Tibial artery (tissue), 4 donors: ENCODE results near the gene AHDC1.

Source experiments
- DNase-seq, 2 donors: peaks; one replicate each; pipeline ENCODE4 v3.0.0-alpha.2; 2019
- H3K27ac ChIP-seq, 2 donors: fragments of 200-600 bp; sonication (generic) in 1 of 2; 1 replicate in 1 of 2; 2 replicates in 1 of 2; pipeline ENCODE4 v1.5.1; 2018 to 2019; ENCODE audit warnings: mild to moderate bottlenecking in 1 of 2
- H3K27me3 ChIP-seq, 2 donors: fragments of 200-600 bp; sonication (generic) in 1 of 2; one replicate each; pipeline versions ENCODE4 v1.5.1 to v1.6.0; 2016 to 2019
- H3K36me3 ChIP-seq, 3 donors: fragments of 200-600 bp; sonication (generic) in 2 of 3; one replicate each; pipeline ENCODE4 v1.5.1; 2016 to 2019; ENCODE audit warnings: mild to moderate bottlenecking in 2 of 3
- H3K4me1 ChIP-seq, 4 donors: fragments of 200-600 bp; sonication (generic) in 2 of 4; 1 replicate in 3 of 4; 2 replicates in 1 of 4; pipeline ENCODE4 v1.5.1; 2016 to 2019
- H3K4me3 ChIP-seq, 2 donors: fragments of 200-600 bp; sonication (generic) in 1 of 2; 1 replicate in 1 of 2; 2 replicates in 1 of 2; pipeline ENCODE4 v1.5.1; 2018 to 2019; ENCODE audit warnings: mild to moderate bottlenecking in 2 of 2
- H3K9me3 ChIP-seq, 3 donors: fragments of 200-600 bp; sonication (generic) in 1 of 3; one replicate each; pipeline ENCODE4 v1.5.1; 2016 to 2019
- intact Hi-C: fragments of 100-400 bp; cut with DNase I; formaldehyde crosslinking; loops from one replicate; pipeline ENCODE4 v1.15.0; 2023; ENCODE audit warnings: low total_unique reads
- TF ChIP-seq, protein P1 (sequence below), 2 experiments: fragments of 200-600 bp in 1 of 2; fragments of 450-650 bp in 1 of 2; IDR thresholded peaks; one replicate each; pipeline ENCODE4 v1.5.1; 2017 to 2019; ENCODE audit warnings: antibody characterized with exemption in 2 of 2, mild to moderate bottlenecking in 1 of 2, moderate library complexity in 1 of 2

AHDC1 gene

DNA sequence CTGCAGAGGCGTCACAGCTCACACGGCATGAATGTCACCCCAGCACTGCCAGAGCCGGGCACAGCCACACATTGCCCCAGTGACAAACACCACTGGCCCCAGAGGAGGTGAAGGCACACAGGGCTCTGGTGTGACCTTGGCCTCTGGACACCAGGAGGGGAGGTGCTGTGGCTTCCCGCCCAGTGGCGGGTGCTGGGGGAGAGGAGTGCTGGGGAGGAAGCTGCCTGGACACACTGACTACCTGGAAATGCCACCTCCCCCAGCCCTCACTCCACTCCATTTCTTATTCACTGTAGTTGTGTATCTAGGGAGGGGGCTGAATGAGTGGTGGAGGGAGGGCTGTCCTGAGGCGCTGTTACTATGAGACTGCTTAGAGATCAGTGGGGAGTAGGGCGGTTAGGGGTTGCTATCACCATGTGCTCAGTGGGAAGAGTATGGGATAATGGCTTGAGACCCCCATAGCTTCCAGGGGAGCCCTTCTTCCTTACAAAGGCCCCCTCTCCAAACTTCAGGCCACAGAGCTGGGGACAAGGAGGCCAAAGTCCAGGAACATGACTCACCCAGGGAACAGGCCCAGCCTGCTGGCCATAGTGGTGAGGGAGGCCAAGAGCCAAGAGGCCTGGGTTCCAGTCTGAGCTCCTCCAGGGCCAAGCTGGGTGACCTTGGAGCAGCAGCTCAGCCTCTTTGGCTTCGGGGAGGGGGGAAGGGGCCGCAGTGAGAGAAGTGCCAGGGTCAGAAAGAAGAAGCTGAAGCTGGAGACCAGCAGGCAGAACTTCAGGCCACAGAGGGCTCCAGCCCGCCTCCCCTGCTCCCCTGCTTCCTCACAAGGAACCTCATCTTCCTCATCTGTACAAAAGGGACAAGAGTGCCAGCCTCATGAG lies 40.1 kb downstream of the AHDC1 start:
- H3K36me3 ChIP-seq = peaks cover 0 to 3% (median 0%) of the 10 kb centered on the region in 3 donors
- H3K27ac ChIP-seq = peak overlapping the region; percentile 97 to 99
- no peaks in the 10 kb centered on the region for H3K9me3 ChIP-seq
- TF ChIP-seq, protein P1, sequence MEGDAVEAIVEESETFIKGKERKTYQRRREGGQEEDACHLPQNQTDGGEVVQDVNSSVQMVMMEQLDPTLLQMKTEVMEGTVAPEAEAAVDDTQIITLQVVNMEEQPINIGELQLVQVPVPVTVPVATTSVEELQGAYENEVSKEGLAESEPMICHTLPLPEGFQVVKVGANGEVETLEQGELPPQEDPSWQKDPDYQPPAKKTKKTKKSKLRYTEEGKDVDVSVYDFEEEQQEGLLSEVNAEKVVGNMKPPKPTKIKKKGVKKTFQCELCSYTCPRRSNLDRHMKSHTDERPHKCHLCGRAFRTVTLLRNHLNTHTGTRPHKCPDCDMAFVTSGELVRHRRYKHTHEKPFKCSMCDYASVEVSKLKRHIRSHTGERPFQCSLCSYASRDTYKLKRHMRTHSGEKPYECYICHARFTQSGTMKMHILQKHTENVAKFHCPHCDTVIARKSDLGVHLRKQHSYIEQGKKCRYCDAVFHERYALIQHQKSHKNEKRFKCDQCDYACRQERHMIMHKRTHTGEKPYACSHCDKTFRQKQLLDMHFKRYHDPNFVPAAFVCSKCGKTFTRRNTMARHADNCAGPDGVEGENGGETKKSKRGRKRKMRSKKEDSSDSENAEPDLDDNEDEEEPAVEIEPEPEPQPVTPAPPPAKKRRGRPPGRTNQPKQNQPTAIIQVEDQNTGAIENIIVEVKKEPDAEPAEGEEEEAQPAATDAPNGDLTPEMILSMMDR (IDR thresholded peaks at IDR 0.05) = no peak
- H3K27me3 ChIP-seq = no peaks in the 10 kb centered on the region
- H3K4me3 ChIP-seq = peak overlapping the region in 1 of 2 donors; percentile 23
- intact Hi-C loops = no loop called here
- peaks cover 29 to 92% (median 90%) of the 10 kb centered on the region in 4 donors for H3K4me1 ChIP-seq
- peak; percentile 77 to 93 for DNase-seq

DNA sequence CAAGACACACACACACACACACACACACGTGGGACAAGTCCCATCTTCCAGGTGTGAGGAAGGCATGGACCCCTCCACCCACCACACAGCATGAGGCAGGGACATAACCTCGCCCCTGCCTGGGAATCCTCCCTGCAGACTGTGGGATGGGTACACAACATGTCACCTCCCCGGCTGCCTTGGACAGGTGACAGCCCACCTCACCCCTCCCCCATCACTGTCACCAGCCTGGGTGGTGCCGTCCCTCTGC lies 40.7 kb downstream of the AHDC1 start:
- TF ChIP-seq, protein P1 (IDR thresholded peaks at IDR 0.05) = no peak
- H3K27ac ChIP-seq = peak overlapping the region; percentile 97 to 99
- H3K9me3 ChIP-seq = no peaks in the 10 kb centered on the region
- no peak for DNase-seq
- peaks cover 0 to 8% (median 5%) of the 10 kb centered on the region in 3 donors for H3K36me3 ChIP-seq
- H3K4me3 ChIP-seq = peak overlapping the region in 1 of 2 donors; percentile 12
- peaks cover 29 to 93% (median 88%) of the 10 kb centered on the region in 4 donors for H3K4me1 ChIP-seq
- intact Hi-C loops = no loop called here
- no peaks in the 10 kb centered on the region for H3K27me3 ChIP-seq

DNA sequence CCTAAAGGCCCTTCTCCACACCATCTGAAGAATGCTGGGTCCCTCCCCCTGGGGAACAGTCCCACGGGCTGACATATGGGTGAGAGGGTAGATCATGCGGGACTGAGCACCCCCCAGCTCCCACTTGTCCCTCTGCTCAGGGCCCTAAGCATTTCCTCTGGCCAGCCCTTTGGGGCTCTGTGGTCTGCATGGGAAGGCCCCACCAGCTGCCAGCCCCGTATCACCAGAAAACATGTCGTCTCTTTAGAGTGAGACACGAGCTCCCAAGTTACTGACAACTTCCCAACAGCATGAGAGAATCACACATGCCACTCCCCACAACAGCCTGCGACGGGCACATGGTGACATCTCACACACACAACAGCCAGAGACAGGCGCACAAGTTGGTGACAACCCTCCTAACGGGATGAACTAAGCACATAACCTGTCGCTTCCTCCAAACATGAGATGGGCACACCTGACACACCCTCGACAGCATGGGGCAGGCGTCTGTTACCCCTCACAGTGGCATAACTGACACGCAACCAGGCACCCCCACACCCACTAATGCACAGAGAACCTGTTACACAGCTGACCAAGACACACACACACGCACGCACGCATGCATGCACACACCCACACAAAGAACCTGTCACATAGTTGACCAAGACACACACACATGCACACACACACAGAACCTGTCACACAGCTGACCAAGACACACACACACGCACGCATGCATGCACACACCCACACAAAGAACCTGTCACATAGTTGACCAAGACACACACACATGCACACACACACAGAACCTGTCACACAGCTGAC lies 41.2 kb downstream of the AHDC1 start:
- H3K27ac ChIP-seq = peak overlapping the region; percentile 97 to 99
- peaks cover 0 to 14% (median 10%) of the 10 kb centered on the region in 3 donors for H3K36me3 ChIP-seq
- DNase-seq = no peak
- H3K27me3 ChIP-seq = no peaks in the 10 kb centered on the region
- peak overlapping the region in 1 of 2 donors; percentile 28 for H3K4me3 ChIP-seq
- H3K9me3 ChIP-seq = no peaks in the 10 kb centered on the region
- peaks cover 29 to 93% (median 87%) of the 10 kb centered on the region in 4 donors for H3K4me1 ChIP-seq
- intact Hi-C loops = no loop called here
- TF ChIP-seq, protein P1 (IDR thresholded peaks at IDR 0.05) = no peak

DNA sequence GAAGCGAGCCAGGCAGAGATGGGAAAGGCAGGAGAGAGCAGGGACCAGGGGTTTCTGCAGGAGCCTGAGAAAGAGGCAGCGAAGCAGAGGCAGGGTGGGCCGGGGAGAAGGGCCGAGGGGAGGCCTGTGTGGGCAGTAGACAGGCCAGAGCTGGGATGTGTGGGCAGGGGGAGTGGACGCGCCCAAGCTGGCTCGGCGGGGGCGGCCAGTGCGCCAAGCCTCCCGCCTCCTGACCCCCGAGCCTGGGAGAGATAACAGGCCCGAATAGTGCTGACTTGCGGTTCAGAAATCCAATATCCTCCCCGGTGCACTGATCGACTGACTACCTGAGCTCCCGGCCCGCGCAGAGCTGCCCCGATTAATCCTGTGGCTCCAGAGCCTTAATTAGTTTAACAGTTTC lies 41.9 kb downstream of the AHDC1 start:
- no peaks in the 10 kb centered on the region for H3K9me3 ChIP-seq
- H3K4me1 ChIP-seq = peaks cover 31 to 93% (median 87%) of the 10 kb centered on the region in 4 donors
- H3K36me3 ChIP-seq = peaks cover 0 to 14% (median 10%) of the 10 kb centered on the region in 3 donors
- intact Hi-C loops = no loop called here
- peak overlapping the region; percentile 97 to 99 for H3K27ac ChIP-seq
- no peaks in the 10 kb centered on the region for H3K27me3 ChIP-seq
- DNase-seq = no peak
- TF ChIP-seq, protein P1 (IDR thresholded peaks at IDR 0.05) = no peak
- peak overlapping the region; percentile 4 to 28 for H3K4me3 ChIP-seq

DNA sequence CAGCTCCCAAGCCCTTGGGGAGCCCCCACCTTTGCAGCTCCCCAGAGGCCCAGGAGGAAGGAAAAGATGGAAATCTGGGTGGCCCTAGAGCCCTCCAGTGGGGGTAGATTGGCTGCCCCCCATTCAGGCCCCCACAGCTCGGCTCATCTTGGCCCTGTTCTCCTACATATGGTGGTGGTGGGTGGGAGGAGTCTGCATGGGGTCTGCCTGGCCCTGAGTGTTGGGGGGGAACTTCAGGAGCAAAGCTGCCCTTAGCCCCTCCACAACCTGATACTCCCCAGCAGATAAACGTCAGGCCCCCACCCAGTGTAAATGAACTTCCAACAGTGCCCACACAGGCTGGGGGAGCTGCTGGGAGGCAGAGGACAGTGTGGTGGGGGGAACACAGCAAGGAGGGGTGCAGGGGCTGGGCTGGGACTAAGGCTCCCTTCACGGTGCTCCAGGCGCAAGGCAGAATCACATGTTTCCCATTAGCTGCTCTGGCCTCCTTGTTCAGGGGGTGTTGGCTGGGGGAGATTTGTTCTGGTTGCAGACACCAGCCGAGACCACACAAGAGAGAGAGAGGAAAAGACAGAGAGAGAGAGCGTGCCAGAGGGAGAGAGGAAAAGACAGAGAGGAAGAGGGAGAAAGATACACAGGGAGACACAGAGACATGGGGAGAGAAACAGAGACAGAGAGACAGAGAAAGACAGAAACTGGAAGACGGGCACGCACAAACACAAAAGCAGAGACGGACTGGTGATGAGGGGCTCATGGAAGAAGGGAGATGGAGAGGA lies 42.6 kb downstream of the AHDC1 start:
- no peaks in the 10 kb centered on the region for H3K9me3 ChIP-seq
- H3K27me3 ChIP-seq = no peaks in the 10 kb centered on the region
- peak overlapping the region; percentile 4 to 28 for H3K4me3 ChIP-seq
- no peak for DNase-seq
- peak overlapping the region; percentile 97 to 99 for H3K27ac ChIP-seq
- intact Hi-C loops = no loop called here
- H3K36me3 ChIP-seq = peaks cover 0 to 14% (median 10%) of the 10 kb centered on the region in 3 donors
- H3K4me1 ChIP-seq = peaks cover 28 to 92% (median 87%) of the 10 kb centered on the region in 4 donors
- TF ChIP-seq, protein P1 (IDR thresholded peaks at IDR 0.05) = no peak
